BJ (cell line): ENCODE data around the gene CNTN2. TPM values are rescaled to one million over a fixed set of nuclear protein-coding genes. Genes with fewer than 3 reads are reported as not detected.

ENCODE experiments used
- CTCF ChIA-PET: fragments of 350-600 bp; formaldehyde crosslinking; extraction: SDS; loops from one replicate; lab custom pipeline; 2021; ENCODE audit warnings: antibody characterized with exemption, inconsistent platforms; lab: Yijun Ruan, JAX
- POLR2A ChIA-PET: fragments of 300-600 bp; sonication (Branson Sonifier 250); formaldehyde crosslinking; extraction: SDS; loops from one replicate; lab custom pipeline; 2021; ENCODE audit warnings: antibody characterized with exemption; lab: Charles Lee
- DNase-seq: peaks from one replicate; pipeline ENCODE4 v3.0.0-alpha.2; 2011; ENCODE audit warnings: low read depth
- H3K27me3 ChIP-seq: 2 replicates; pipeline ENCODE4 v1.6.0; 2011; ENCODE audit warnings: low read length; ENCODE audit not compliant: control insufficient read depth, insufficient read depth
- H3K36me3 ChIP-seq: 2 replicates; pipeline ENCODE4 v1.5.1; 2011; ENCODE audit warnings: low read length; ENCODE audit not compliant: control insufficient read depth, insufficient read depth
- H3K4me3 ChIP-seq: 2 replicates; pipeline ENCODE4 v1.5.1; 2011; ENCODE audit warnings: low read depth, mild to moderate bottlenecking, control low read depth, low read length
- polyA plus RNA-seq: library from polyadenylated mRNA; depleted of rRNA; stranded (reverse); fragments of >200 nt; gene quantifications from 2 replicates; pipeline ENCODE4 v1.2.3, GENCODE V29; 2011
- TF ChIP-seq, protein P1 (sequence below): IDR thresholded peaks from 2 replicates; pipeline ENCODE4 v1.5.1; 2011; ENCODE audit warnings: low read depth, mild to moderate bottlenecking, control low read depth, inconsistent platforms, low read length, moderate library complexity; ENCODE audit not compliant: insufficient read depth

Gene CNTN2
- polyA plus RNA-seq, 1 experiment = not detected

DNA sequence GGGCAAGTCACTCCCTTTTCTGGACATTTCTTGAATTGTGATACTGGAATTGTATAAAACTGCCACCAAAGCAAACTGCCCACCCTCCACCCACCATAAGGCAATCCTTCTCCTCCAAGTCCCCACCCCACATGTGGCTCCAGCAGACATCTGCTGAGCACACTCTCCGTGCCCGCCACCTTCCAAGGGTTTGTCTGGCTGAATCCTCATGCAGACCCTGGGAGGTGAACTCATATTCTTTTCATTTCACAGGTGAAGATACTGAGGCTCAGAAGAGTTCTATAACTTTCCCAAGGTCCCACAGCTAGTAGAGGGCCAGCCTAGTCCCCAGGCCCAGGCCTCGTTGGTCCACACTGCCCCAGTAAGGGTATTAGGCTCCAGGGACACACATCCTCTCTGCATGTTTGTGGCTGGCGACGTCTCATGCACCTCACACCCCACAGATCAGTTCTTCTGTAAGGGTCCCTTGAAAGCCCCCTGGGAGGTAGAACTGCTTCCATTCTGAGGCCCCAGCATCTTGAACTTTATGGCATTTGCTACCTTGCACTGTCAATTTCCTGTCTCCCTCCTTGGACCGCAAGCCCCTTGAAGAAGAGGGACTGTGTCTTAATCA is 14.1 kb downstream of the CNTN2 start:
- H3K4me3 ChIP-seq = no peak overlapping the region
- CTCF ChIA-PET = interaction anchor here (1.5 kb wide), 1 partner anchor 15 kb away, joined by 3 read pairs; no protein-coding TSS in a partner anchor
- TF ChIP-seq, protein P1, sequence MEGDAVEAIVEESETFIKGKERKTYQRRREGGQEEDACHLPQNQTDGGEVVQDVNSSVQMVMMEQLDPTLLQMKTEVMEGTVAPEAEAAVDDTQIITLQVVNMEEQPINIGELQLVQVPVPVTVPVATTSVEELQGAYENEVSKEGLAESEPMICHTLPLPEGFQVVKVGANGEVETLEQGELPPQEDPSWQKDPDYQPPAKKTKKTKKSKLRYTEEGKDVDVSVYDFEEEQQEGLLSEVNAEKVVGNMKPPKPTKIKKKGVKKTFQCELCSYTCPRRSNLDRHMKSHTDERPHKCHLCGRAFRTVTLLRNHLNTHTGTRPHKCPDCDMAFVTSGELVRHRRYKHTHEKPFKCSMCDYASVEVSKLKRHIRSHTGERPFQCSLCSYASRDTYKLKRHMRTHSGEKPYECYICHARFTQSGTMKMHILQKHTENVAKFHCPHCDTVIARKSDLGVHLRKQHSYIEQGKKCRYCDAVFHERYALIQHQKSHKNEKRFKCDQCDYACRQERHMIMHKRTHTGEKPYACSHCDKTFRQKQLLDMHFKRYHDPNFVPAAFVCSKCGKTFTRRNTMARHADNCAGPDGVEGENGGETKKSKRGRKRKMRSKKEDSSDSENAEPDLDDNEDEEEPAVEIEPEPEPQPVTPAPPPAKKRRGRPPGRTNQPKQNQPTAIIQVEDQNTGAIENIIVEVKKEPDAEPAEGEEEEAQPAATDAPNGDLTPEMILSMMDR = no peak
- peaks cover 12% of the 10 kb centered on the region; the same call in 1 of the 2 replicates for H3K27me3 ChIP-seq
- DNase-seq = no peak
- POLR2A ChIA-PET = no interaction called here
- no peaks in the 10 kb centered on the region for H3K36me3 ChIP-seq

DNA sequence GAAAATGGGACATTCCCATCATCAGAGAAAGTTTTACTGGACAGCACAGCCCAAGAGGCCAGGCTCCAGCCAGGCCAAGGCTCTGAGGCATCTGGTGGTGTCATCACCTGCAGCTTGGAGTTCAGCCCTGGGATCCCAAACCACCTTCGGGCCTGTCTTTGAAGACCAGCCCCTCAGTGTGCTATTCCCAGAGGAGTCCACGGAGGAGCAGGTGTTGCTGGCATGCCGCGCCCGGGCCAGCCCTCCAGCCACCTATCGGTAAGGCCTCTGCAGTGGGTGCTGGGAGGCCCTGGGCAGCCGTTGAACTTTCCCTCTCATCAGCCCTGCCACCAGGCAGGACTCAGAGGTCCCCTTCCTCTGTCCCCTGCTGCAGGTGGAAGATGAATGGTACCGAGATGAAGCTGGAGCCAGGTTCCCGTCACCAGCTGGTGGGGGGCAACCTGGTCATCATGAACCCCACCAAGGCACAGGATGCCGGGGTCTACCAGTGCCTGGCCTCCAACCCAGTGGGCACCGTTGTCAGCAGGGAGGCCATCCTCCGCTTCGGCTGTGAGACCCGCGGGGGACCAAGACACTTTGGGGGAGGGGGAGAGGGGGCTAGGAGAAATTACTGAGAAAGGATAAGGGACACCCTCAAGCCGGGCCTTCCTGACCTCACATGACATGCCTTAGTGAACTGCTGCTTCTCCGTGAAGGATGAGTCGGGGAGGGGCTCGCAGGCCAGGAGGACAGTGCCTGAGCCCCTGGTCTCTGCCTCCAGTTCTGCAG is 15.0 kb downstream of the CNTN2 start:
- peaks cover 8% of the 10 kb centered on the region; the same call in 1 of the 2 replicates for H3K27me3 ChIP-seq
- ChIA-PET CTCF (interaction anchor here (1.5 kb wide), 1 partner anchor 16 kb away, joined by 3 read pairs; no protein-coding TSS in a partner anchor), POLR2A (no interaction called here)
- no peak overlapping the region for H3K4me3 ChIP-seq
- no peak for DNase-seq
- TF ChIP-seq, protein P1 = no peak
- no peaks in the 10 kb centered on the region for H3K36me3 ChIP-seq

DNA sequence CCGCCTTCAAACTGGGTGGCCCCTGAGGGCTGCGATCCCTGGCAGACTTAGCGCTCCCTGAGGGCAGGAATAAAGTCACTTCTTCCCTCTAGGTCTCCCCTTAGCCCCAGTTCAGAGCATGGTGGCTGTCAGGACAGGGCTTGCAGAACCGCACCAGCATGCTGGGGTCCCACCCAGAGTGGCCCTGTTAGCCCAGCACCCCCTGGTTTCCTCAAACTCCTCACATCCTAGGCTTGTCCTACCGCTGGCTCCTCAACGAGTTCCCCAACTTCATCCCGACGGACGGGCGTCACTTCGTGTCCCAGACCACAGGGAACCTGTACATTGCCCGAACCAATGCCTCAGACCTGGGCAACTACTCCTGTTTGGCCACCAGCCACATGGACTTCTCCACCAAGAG is 15.8 kb downstream of the CNTN2 start:
- Histone ChIP-seq H3K36me3 (no peaks in the 10 kb centered on the region), H3K4me3 (no peak overlapping the region), H3K27me3 (peaks cover 6% of the 10 kb centered on the region; the same call in 1 of the 2 replicates)
- TF ChIP-seq, protein P1 = no peak
- POLR2A ChIA-PET = no interaction called here
- DNase-seq = no peak
- CTCF ChIA-PET = interaction anchor here (1.4 to 4.9 kb wide), 2 partner anchors 19 to 198 kb away, joined by 4 to 44 read pairs; no protein-coding TSS in a partner anchor

DNA sequence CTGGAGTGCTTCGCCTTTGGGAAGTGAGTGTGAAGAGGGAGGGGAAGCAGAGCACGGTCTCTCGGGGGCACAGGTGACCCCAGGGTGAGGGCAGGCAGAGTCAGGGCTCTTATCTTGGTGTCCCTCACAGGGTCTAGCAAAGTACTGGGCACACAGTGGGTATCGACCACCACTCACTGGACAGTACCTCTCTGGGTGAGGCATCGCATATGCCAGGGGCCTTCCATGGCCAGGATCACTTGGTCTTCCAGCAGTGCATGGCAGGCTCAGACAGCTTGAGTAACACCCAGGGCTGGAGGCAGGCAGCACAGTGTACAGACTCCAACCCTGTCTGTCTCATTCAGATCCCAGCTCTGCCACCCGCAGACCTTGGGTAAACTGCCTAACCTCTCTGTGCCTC is 16.6 kb downstream of the CNTN2 start:
- POLR2A ChIA-PET = no interaction called here
- CTCF ChIA-PET = interaction anchor here (1.4 to 4.9 kb wide), 2 partner anchors 20 to 197 kb away, joined by 4 to 44 read pairs; no protein-coding TSS in a partner anchor
- no peak for DNase-seq

More for the DNA sequence above, 16.6 kb downstream of the CNTN2 start:
- Histone ChIP-seq H3K27me3 (peaks cover 3% of the 10 kb centered on the region; the same call in 1 of the 2 replicates), H3K4me3 (no peak overlapping the region), H3K36me3 (no peaks in the 10 kb centered on the region)
- TF ChIP-seq, protein P1 = no peak
